Ramos (cell line): ENCODE data around the gene DNAJA3.

ENCODE experiments used
- in situ Hi-C: fragments of 300-500 bp; cut with MboI; formaldehyde crosslinking; loops from one replicate; pipeline ENCODE4 v1.14.3; 2022; ENCODE audit warnings: low sequenced_read_pairs; ENCODE audit not compliant: unreplicated experiment

The DNAJA3 gene

DNA sequence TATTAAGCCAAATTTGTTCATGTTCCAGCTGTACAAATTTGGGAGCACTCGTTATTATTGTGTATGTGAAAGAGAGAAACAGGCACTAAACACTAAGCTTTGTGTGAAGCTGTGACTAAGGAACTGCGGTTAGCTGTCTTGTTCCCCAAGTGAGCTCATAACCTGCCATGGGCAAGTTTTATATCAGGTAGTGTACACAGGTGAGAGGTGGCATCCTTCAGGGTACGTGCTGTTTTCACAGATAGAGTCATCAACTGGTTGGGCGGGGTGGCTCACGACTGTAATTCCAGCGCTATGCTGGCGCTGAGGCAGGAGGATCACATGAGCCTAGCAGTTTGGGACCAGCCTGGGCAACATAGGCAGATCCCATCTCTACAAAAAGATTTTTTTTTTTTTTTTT is 2.8 kb downstream of the DNAJA3 start:
- in situ Hi-C loops = no loop called here

DNA sequence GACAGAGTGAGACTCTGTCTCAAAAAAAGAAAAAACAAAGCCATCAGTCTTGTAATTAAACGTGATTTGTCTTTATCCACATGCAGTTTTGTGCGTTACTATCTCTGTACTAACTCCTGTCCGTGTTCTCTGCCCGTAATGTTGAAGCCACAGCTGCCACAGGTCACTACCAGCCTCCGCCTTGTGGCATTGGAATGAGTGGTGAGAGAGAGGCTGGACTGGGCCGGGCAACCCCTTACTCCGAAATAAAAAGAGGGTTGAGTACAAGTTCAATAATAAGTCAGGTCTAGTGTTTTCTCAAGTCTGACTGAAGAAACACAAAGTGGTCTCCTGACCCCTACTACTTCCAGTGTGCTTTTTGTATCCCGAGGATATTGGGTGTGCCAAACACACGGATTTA is 5.4 kb downstream of the DNAJA3 start:
- in situ Hi-C loops = no loop called here

DNA sequence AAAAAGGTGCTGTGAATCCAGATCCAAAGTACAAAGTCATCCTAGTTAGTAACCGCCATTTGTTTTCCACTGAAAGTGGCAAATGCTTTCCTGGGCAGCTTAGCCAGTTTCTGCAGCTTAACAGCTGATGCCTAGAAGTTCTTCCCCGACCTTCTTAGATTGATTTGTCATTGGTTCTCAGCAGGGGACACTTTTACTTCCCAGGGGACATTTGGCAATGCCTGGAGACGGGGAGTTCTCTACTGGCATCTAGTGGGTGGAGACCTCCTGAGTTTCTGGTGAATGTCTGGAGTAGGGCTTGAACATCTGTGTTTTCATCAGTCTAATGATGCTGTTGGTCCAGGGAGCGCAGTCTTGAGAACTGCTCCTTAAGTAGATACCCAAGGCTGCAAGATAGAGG is 7.6 kb downstream of the DNAJA3 start:
- in situ Hi-C loops = no loop called here

DNA sequence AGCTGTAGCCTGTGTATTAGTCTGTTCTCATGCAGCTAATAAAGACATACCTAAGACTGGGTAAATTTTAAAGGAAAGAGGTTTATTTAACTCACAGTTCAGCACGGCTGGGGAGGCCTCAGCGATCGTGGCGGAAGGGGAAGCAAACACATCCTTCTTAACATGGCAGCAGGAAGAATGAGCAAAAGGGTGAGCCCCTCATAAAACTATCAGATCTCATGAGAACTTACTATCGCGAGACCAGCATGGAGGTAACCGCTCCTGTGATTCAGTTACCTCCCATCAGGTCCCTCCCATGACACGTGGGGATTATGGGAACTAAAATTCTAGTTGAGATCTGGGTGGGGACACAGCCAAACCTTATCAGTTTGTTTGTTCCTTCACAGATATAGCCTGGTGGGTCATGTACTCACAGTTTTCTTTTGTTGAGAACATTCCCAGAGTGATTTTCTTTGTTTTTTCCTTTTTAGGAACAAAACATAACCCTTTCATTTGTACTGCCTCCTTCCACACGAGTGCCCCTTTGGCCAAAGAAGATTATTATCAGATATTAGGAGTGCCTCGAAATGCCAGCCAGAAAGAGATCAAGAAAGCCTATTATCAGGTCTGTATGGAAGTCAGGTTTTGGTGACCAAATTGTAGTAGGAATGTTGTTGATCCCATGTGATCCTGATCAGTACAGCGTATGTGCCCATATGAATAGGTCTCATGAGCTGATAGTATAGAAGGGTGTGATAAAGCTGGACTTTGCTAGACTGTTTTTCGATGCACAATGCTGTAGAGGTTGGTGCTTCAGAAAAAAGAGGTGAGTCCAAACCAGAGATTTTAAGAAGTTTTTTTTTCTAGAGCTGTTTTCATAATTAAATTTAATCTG is 8.5 kb downstream of the DNAJA3 start:
- in situ Hi-C loops = no loop called here

DNA sequence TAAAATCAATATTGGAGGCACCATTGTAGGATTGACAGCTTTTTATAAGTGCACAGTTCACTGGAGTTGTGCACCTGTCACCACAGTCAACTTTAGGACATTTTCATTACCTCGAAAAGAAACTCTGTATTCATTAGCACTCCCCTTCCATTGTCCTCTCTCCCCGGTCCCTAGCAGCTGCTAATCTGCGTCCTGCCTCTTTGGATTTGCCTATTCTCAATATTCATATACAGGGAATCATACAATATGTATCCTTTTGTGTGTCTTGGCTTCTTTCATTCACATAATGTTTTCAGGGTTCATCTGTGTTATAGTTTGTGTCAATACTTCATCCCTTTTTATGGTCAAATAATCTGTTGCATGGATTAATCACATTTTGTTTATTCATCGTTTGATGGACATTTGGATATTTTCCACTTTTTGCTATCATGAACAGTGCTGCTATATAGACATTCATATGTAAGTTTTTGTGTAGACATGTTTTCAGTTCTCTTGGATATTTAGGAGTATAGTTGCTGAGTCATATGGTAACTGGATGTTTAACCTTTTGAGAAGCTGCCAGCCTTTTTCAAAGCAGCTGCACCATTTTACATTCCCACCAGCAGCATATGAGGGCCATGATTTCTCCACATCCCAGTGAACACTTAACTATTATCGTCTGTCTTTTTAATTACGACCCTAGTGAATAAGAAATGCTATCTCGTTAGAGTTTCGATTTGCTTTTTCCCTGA is 9.8 kb downstream of the DNAJA3 start:
- in situ Hi-C loops = no loop called here

DNA sequence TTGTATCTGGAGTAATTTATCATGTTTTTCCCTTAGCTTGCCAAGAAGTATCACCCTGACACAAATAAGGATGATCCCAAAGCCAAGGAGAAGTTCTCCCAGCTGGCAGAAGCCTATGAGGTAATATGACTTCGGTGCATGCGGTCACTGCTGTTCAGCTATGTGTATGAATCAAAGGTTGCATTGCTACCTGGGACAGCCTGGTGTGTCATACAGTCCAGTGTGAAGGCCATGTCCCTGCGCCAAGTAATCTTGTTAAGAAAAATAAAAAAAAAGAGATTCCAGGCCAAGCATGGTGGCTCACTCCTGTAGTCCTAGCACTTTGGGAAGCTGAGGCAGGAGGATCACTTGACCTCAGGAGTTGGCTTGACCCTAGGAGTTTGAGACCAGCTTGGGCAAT is 11.7 kb downstream of the DNAJA3 start:
- in situ Hi-C loops = no loop called here

DNA sequence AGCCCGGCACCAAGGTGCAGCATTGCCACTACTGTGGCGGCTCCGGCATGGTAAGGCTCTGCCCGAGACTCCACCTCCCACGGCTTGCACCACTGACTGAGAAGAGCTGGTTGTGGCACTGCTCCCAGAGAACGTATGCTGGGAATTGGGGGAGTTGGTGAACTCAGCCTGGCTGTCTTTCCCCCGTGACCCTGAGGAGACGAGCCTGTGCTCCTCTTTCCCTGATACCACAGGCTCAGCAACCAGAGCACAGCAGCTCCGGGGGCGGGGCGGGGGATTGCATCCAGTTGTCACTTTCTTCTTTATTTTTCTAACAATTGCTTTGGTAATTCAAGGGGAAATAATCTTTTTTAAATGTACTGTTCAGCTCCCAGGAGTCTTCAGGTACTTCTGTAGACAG is 16.7 kb downstream of the DNAJA3 start:
- in situ Hi-C loops = no loop called here

DNA sequence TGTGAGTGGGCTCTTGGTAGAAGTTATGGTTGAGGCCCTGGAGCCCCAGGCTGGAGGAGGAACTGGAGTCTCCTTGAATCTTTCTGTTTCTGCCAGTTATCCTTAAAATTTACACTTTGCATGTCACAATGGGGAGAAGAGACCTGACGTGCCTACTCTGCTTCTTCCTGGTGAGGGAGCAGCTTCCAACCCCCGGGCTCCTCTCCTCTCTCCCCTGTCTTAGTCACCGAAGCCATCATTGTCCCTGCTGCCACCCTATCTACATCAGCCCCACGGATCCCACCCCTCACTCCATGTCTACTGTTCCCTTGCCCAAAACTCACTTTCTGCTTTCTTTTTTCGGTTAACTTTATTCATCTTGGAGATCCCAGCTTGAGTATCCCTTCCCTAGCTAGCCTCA is 17.6 kb downstream of the DNAJA3 start:
- in situ Hi-C loops = no loop called here

DNA sequence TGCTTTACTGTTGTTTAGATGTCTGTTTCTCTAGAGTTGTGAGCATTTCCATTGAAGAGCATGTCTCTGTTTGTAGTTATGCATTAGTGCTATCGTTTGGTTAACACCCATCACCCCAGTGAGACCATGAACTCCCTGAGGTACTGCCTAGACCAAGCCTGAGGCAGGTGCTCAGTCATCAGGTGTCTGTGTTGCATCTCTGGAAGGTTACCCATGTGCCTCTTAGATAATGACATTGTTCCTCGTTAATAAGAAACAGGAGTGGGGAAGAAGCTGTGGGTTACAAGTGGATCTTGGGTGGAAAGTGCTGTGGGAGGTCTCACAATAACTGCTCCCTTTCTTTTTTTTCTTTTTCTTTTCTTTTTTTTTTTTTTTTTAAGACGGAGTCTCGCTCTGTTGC is 18.3 kb downstream of the DNAJA3 start:
- in situ Hi-C loops = no loop called here

DNA sequence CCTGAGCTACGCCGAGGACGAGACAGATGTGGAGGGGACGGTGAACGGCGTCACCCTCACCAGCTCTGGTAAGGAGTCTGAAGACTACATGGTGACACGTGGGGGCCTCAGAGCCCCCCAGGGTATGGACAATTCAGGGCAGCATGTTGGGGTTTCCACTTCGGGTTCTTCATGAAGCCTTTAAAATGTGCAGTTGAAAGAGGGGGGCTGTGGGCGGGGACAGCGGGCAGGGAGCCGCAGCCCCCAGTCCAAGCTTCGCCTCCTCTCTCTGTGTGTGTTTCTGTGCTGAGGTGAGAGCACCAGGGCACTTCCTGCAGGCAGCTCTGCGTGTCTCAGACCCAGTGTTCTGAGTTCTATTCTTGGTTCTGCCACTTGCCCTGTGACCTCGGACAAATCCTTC is 24.8 kb downstream of the DNAJA3 start:
- in situ Hi-C loops = no loop called here

DNA sequence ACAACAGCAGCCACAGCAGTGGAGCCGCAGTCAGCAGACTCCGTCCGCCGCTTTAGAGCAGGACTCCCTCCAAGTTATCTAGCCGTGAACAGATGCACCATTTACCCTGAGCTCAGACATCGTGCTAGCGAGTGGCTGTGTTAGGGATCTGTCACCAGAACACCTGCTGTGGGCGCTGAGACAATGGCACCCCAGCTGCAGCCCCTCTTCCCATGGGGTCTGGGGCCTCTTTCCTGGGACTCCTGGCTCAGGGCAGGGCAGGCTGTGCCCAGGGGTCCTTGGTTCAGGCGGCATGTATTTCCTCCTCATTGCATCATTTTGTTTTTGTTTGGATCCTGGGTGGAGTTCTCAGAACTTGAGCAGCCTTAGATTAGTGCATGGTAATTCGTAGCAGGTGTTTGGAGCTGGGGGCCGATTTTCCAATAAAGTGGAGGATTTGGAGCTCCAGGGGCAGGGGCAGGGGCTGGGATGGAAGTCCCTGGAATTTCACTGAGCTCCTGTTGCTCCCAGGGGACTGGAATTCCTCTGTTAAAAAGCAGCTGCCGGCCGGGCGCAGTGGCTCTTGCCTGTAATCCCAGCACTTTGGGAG is 25.4 kb downstream of the DNAJA3 start:
- in situ Hi-C loops = no loop called here

DNA sequence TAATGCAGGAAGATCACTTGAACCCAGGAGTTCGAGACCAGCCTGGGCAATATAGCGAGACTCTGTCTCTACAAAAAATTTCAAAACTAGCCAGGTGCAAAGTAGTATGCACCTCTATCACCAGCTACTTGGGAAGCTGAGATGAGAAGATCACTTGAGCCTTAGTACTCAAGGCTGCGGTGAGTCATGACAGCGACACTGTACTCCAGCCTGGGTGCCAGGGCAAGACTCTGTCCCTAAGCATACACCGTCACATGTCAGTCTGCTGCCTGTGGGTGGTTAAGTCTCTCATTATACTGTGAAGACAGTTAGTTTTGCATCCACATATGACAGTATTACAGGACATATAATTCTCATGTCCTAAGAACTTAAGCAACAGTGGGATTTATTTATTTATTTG is 27.0 kb downstream of the DNAJA3 start:
- in situ Hi-C loops = no loop called here

DNA sequence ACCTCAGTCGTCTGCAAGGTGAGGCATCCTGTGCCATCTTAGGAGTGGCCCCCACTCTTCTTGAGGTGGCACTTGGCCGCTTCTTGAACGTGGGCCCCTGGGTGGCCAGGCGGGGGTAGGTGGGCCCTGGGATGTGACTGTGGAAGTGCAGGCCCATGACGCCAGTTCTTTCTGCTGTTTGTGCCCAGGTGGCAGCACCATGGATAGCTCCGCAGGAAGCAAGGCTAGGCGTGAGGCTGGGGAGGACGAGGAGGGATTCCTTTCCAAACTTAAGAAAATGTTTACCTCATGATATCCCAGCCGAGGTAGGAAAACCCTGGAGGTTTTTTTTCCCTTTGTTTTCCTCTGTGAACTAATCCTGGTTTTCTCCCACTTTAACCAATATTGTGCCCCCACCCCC is 29.0 kb downstream of the DNAJA3 start:
- in situ Hi-C loops = no loop called here

DNA sequence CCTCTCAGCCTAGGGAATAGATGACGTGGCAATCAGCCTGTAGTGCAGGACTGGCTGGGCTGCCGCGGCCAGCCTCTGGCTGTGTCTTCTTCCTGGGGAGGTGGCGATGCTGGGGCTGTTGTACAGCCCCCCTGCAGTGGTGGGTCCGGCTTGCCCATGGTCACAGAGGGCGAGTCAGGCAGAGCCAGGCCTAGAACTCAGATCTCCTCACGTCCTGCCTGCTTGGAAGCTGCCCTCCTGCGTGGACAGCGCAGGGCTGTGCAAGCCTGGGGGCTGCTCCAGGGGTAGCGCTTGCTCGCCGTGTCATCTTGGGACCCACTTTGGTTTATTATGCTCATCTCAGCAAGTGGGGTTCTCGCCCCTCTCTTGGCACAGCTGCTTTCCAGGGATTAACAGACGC is 29.4 kb downstream of the DNAJA3 start:
- in situ Hi-C loops = no loop called here

DNA sequence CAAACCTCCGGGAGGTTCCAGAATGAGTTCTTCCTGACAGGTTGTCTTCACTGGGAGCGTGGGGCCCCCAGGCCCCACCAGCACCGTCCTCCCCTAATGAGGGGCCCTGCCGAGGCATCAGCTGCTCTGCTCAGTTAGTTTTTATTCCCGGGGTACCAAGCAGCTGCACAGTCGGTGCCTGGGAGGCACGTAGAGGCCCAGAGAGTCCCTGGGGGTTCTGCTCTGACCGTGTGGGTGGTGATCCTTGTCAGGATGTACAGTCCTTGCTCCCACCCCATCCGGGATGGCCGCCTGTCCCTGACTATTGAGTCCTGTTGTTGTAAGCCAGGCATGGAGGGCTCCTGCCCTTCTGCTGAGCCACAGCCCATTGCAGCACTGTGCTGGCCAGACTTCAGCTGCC is 30.3 kb downstream of the DNAJA3 start:
- in situ Hi-C loops = no loop called here

DNA sequence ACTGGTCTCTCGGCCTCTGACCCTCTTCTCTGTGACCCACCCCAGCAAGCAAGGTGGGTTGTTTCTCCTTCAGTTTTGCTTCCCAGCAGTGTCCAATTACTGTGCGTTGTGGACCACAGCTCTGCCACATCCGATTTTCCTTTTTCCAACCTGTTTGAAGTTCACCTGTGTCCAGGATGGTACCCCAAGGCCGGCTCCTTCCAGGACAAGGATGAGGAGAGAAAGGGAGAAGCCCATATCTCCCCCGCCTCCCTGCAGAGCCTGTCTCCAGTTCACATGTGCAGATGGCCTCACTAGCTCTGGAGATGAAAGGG is 35.2 kb downstream of the DNAJA3 start:
- in situ Hi-C loops = no loop called here

DNA sequence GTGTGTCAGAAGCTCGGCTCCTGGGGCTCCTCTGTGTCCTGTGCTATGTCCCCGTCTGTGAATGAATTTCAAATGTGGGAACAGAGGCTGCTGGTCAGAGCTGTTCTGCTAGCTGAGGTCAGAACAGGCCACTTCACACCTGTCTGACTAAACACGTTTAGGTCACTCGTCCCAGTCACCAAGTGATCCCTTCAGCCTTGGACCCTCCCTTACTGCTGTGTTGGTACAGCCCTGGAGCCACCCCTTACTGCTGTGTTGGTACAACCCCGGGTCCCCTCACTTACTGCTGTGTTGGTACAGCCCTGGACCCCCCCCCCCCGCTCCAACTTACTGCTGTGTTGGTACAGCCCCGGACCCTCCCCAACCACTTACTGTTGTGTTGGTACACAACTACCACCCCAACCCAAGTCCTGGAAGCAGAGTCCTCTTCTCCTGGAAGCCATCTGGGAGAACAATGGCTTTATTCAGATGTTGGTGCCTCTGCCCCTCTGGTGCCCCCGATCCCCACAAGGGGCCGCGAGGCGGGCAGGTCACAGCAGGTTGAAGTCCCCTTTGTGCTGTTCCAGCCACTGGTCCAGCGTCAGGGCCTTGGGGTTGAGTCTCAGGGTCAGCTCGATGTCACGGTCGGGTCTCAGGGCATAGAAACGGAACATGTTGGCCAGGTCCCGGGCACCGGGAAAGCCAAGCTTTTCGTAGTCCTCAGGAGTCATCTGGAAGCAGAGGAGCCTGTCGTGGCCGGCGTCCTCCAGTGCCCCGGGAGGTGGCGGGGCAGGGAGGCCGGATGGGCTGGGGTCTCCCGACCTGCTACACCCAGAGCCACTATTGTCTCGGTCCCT is 35.8 kb downstream of the DNAJA3 start:
- in situ Hi-C loops = no loop called here

DNA sequence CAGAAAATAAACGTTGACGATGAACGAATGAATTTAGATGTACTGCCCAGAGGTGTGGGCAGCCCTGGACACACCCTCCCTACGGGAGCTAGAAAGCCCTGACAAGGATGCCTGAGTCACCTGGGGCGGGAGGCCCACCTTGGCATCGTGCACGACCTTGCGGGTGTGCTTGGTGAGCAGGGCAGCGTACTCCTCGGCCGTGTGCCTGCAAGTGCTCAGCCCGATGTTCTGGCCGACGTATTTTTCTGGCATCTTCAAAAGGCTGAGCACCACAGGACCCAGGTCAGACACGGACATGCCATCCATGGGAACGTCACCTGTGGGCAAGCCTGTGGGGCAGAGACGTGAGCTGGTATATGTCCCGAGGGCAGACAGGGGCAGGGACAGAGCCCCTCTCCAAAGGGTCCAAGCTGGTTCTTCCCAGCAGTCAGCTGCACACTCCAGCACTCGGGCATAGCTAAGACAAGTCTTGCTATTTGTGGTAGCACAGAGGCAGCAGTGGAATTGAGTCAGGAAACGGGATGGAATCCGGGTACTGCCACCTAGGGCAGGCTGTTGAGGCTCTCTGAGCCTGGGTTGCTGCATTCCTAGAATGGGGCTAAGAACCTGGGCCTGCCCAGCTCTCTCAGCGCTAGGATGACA is 38.0 kb downstream of the DNAJA3 start:
- in situ Hi-C loops = no loop called here

DNA sequence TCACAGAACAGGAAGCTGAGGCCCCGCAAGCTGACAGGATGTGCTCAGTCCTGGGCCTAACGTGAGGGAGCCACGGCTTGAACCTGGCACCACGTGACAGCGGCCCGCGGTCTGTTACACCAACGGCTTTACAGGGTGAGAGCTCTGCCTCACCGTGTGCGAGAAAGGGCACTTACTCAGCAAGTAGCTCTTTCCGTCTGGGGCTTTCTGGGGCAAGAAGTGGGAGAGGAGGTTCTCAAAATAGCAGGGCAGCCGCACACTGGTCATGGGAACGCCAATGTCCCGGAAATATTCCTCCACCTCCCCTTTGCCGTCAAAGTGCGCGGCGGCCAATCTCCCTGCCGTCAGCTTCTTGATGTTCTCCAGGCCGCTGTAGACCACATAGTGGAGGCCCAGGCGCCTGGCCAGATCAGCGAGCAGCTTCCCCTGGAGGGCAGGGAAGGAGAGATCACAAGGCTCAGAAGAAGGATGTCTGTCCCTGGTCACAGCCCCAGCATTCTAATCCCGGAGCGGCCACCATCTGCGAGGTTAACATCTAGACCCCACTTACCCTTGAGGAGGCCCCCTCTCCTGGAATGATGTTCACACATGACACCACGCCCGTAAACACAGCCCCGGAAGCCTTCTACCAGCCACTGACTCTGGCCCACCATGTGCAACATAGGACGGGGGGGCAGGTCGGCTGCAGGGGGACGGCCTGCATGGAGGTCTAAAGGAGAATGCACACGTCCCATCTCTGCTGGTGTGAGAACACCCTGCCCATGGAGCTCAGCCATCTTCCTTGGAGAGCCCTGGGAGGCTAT is 40.5 kb downstream of the DNAJA3 start:
- in situ Hi-C loops = no loop called here
